ENCODE data around the gene PTGES. TPM values are rescaled to one million over a fixed set of nuclear protein-coding genes. Genes with fewer than 3 reads are reported as not detected.

PTGES gene
- total RNA-seq, 1 experiment from 2014 or later: 4.0 TPM

DNA sequence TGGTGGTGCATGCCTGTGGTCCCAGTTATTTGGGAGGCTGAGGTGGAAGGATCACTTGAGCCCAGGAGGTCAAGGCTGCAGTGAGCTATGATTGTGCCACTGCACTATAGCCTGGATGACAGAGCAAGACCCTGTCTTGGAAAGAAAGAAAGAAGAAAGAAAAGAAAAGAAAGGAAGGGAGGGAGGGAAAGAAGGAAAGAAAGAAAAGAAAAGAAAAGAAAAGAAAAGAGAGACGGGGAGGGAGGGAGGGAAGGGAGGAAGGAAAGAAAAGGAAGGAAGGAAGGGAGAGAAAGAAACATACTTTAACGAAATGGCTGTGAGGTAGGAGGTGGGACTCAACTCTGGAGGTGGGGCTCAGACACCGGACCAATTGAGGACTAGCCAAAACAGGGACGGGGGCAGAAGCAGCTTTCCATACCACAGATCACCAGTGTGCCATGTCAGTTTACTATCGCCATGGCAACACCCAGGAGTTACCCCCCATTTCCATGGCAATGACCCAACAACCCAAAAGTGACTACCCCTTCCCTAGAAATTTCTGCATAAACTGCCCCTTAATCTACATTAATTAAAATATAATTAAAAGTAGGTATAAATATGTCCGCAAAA lies 21.3 kb downstream of the PTGES start:
- no TSS peak for BruUV-seq (replicated peaks)

DNA sequence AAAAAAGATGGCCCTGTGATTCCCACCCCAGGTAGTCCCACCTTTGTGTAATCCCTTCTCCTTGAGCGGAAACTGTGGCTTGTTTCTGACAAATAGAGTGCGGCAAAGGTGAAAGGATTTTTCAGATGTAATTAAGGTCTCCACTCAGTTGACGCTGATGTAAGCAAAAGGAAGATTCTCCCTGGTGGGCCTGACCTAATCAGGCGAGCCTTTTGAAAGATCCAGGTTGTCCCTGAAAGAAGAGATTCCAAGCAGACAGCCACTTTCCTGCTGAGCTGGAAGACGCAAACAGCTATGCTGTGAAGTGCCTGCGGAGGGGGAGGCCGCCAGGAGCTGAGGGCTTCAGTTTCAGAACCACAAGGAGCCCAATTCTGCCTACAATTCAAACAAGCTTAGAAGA lies 24.1 kb downstream of the PTGES start:
- TF ChIP-seq, protein P1, sequence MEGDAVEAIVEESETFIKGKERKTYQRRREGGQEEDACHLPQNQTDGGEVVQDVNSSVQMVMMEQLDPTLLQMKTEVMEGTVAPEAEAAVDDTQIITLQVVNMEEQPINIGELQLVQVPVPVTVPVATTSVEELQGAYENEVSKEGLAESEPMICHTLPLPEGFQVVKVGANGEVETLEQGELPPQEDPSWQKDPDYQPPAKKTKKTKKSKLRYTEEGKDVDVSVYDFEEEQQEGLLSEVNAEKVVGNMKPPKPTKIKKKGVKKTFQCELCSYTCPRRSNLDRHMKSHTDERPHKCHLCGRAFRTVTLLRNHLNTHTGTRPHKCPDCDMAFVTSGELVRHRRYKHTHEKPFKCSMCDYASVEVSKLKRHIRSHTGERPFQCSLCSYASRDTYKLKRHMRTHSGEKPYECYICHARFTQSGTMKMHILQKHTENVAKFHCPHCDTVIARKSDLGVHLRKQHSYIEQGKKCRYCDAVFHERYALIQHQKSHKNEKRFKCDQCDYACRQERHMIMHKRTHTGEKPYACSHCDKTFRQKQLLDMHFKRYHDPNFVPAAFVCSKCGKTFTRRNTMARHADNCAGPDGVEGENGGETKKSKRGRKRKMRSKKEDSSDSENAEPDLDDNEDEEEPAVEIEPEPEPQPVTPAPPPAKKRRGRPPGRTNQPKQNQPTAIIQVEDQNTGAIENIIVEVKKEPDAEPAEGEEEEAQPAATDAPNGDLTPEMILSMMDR (IDR thresholded peaks at IDR 0.05; ENCODE audit: insufficient read depth in 1 of 2, low read depth in 1 of 2, low read length in 1 of 2, severe bottlenecking in 1 of 2, unreplicated experiment in 1 of 2): no peak
- no peak overlapping the region for H3K27ac Mint-ChIP-seq (ENCODE audit: unreplicated experiment)

More for the DNA sequence above, 21.3 kb downstream of the PTGES start:
- no peaks in the 10 kb centered on the region for H3K4me1 Mint-ChIP-seq (ENCODE audit: low read depth, unreplicated experiment)
- Histone ChIP-seq H3K9me3 (no peaks in the 10 kb centered on the region), H3K36me3 (ENCODE audit: control insufficient read depth, insufficient read depth, low read length) (no peaks in the 10 kb centered on the region), H3K27me3 (replicated peaks; ENCODE audit: control insufficient read depth, insufficient read depth, low read length) (no peaks in the 10 kb centered on the region), H3K4me3 (ENCODE audit: low read depth, low read length) (no peak overlapping the region), H3K4me1 (no peaks in the 10 kb centered on the region)
- TF ChIP-seq, protein P1 (IDR thresholded peaks at IDR 0.05; ENCODE audit: insufficient read depth in 1 of 2, low read depth in 1 of 2, low read length in 1 of 2, severe bottlenecking in 1 of 2, unreplicated experiment in 1 of 2): no peak
- intact Hi-C loops (cut with micrococcal nuclease; ENCODE audit: unreplicated experiment): no loop called here
- H3K36me3 Mint-ChIP-seq (ENCODE audit: insufficient read depth, unreplicated experiment): no peaks in the 10 kb centered on the region
- peaks cover 4% of the 10 kb centered on the region for H3K27me3 Mint-ChIP-seq (ENCODE audit: insufficient read depth, unreplicated experiment)
- H3K9me3 Mint-ChIP-seq (ENCODE audit: unreplicated experiment): no peaks in the 10 kb centered on the region
- H3K4me3 Mint-ChIP-seq (ENCODE audit: unreplicated experiment): no peak overlapping the region
- CTCF ChIA-PET: no interaction called here
- no peak for DNase-seq
- no peak overlapping the region for H3K27ac Mint-ChIP-seq (ENCODE audit: unreplicated experiment)
- POLR2A ChIA-PET: no interaction called here

DNA sequence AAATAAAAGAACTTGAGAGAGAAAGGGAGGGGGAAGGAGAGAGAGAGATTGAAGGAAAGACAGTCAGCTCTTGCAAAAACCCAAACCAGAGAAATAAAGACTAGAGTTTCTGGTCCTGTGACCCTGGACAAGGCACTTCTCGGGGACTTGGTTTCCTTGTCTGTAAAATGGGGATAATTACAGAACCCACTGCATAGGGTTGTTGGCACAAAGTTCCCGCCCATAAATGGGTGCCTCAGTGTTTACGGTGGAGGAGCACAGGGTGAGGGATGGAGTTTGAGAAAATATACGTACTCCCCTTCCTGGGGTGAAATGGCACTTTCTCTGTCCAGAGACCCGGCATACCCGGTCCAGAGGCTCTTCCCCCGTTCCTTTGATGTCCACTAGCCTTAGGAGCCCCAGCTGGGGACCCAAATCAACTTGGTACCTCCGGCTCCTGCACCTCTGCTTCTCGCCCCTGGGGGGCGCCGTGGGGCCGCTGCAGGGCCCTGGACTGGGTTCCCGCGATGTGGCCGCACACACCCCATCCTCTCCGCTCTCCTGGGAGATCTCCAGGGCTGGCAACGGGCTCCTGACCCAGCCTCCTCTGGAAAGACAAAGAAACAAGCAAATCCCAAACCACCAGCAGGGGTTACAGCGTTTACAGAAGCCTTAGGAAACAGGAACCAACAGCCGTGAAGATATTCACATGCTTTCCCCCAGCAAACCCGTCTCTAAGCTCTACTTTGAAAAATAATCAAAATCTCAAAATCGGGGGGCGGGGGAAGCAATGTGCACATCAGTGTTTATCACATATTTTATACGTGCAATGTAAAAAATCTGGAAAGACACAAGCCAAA lies 26.3 kb downstream of the PTGES start:
- no TSS peak for BruUV-seq (replicated peaks)
- Histone ChIP-seq H3K4me3 (ENCODE audit: low read depth, low read length) (no peak overlapping the region), H3K4me1 (no peaks in the 10 kb centered on the region), H3K9me3 (no peaks in the 10 kb centered on the region), H3K27me3 (replicated peaks; ENCODE audit: control insufficient read depth, insufficient read depth, low read length) (no peaks in the 10 kb centered on the region), H3K36me3 (ENCODE audit: control insufficient read depth, insufficient read depth, low read length) (no peaks in the 10 kb centered on the region)
- no peaks in the 10 kb centered on the region for H3K9me3 Mint-ChIP-seq (ENCODE audit: unreplicated experiment)
- ChIA-PET CTCF (interaction anchor here (0.6 to 2.4 kb wide), 8 partner anchors 11 to 614 kb away, joined by 3 to 14 read pairs (median 5); no protein-coding TSS in a partner anchor), POLR2A (interaction anchor here (0.6 to 1.1 kb wide), 2 partner anchors 11 to 56 kb away, joined by 4 to 5 read pairs; no protein-coding TSS in a partner anchor)
- no peaks in the 10 kb centered on the region for H3K36me3 Mint-ChIP-seq (ENCODE audit: insufficient read depth, unreplicated experiment)
- no peak overlapping the region for H3K27ac Mint-ChIP-seq (ENCODE audit: unreplicated experiment)
- no peak overlapping the region for H3K4me3 Mint-ChIP-seq (ENCODE audit: unreplicated experiment)
- peak; percentile 65 to 78 for DNase-seq
- no peaks in the 10 kb centered on the region for H3K4me1 Mint-ChIP-seq (ENCODE audit: low read depth, unreplicated experiment)
- TF ChIP-seq, protein P1 (IDR thresholded peaks at IDR 0.05; ENCODE audit: insufficient read depth in 1 of 2, low read depth in 1 of 2, low read length in 1 of 2, severe bottlenecking in 1 of 2, unreplicated experiment in 1 of 2): peak; percentile 85 to 89
- H3K27me3 Mint-ChIP-seq (ENCODE audit: insufficient read depth, unreplicated experiment): no peaks in the 10 kb centered on the region
- intact Hi-C loops (cut with micrococcal nuclease; ENCODE audit: unreplicated experiment): no loop called here

More for the DNA sequence above, 24.1 kb downstream of the PTGES start:
- H3K27me3 ChIP-seq (replicated peaks; ENCODE audit: control insufficient read depth, insufficient read depth, low read length): no peaks in the 10 kb centered on the region
- no peaks in the 10 kb centered on the region for H3K4me1 ChIP-seq
- Mint-ChIP-seq H3K4me3 (ENCODE audit: unreplicated experiment) (no peak overlapping the region), H3K4me1 (ENCODE audit: low read depth, unreplicated experiment) (no peaks in the 10 kb centered on the region), H3K27me3 (ENCODE audit: insufficient read depth, unreplicated experiment) (peaks cover 4% of the 10 kb centered on the region), H3K9me3 (ENCODE audit: unreplicated experiment) (no peaks in the 10 kb centered on the region), H3K36me3 (ENCODE audit: insufficient read depth, unreplicated experiment) (no peaks in the 10 kb centered on the region)
- no peaks in the 10 kb centered on the region for H3K9me3 ChIP-seq
- no peaks in the 10 kb centered on the region for H3K36me3 ChIP-seq (ENCODE audit: control insufficient read depth, insufficient read depth, low read length)
- ChIA-PET POLR2A (no interaction called here), CTCF (interaction anchor here (0.7 to 1.6 kb wide), 3 partner anchors 9 to 524 kb away, joined by 4 to 8 read pairs (median 6); no protein-coding TSS in a partner anchor)
- no peak overlapping the region for H3K4me3 ChIP-seq (ENCODE audit: low read depth, low read length)
- DNase-seq: no peak
- BruUV-seq (replicated peaks): no TSS peak
- intact Hi-C loops (cut with micrococcal nuclease; ENCODE audit: unreplicated experiment): no loop called here
